H1 (cell line): ENCODE measurements around the gene CRACDL. TPM values are rescaled to one million over a fixed set of nuclear protein-coding genes. Genes with fewer than 3 reads are reported as not detected.

ENCODE experiments used
- CTCF ChIA-PET: fragments of 300-600 bp; sonication (Branson Sonifier 250); formaldehyde crosslinking; loops from one replicate; lab custom pipeline; 2021; ENCODE audit not compliant: partially characterized antibody; lab: Charles Lee
- POLR2A ChIA-PET: fragments of 300-600 bp; sonication (Branson Sonifier 250); formaldehyde crosslinking; loops from one replicate; lab custom pipeline; 2021; ENCODE audit warnings: inconsistent platforms; ENCODE audit not compliant: partially characterized antibody; lab: Charles Lee
- DNase-seq, 2 experiments: peaks; one replicate each; pipeline versions ENCODE4 v3.0.0 to v3.0.0-alpha.2; 2010 to 2022; ENCODE audit warnings: low spot score in 2 of 2, low read depth in 1 of 2, mixed read lengths in 1 of 2
- FAIRE-seq: peaks from 2 replicates; lab custom pipeline; 2011; peaks lifted over from hg19 to GRCh38; lab: Jason Lieb, UNC
- H2AFZ ChIP-seq: 2 replicates; pipeline ENCODE4 v1.8.1; 2012; ENCODE audit warnings: low read length, inconsistent platforms
- H2AK5ac ChIP-seq: 2 replicates; pipeline ENCODE4 v1.6.1; 2013; ENCODE audit warnings: low read depth, low read length
- H2BK120ac ChIP-seq: replicated peaks from 2 replicates; pipeline ENCODE3; 2013; ENCODE audit warnings: low read depth, low read length, inconsistent platforms
- H2BK12ac ChIP-seq: 2 replicates; pipeline ENCODE4 v1.6.1; 2013; ENCODE audit warnings: low read depth, low read length
- H2BK15ac ChIP-seq: 2 replicates; pipeline ENCODE4 v1.6.1; 2013; ENCODE audit warnings: low read length
- H2BK20ac ChIP-seq: 2 replicates; pipeline ENCODE4 v1.6.1; 2013; ENCODE audit warnings: low read length
- H2BK5ac ChIP-seq: 2 replicates; pipeline ENCODE4 v1.6.1; 2013; ENCODE audit warnings: low read depth, low read length
- H3K14ac ChIP-seq: 2 replicates; pipeline ENCODE4 v1.6.1; 2013; ENCODE audit warnings: inconsistent platforms; ENCODE audit not compliant: insufficient read length
- H3K18ac ChIP-seq: 2 replicates; pipeline ENCODE4 v1.6.1; 2013; ENCODE audit warnings: low read length; ENCODE audit errors: extremely low read depth
- H3K23ac ChIP-seq: 2 replicates; pipeline ENCODE4 v1.6.1; 2013; ENCODE audit warnings: inconsistent platforms; ENCODE audit not compliant: insufficient read length
- H3K23me2 ChIP-seq: 2 replicates; pipeline ENCODE4 v1.6.1; 2013; ENCODE audit warnings: low read depth, low read length
- H3K27ac ChIP-seq: 2 replicates; pipeline ENCODE4 v1.6.1; 2011; ENCODE audit warnings: low read depth, low read length, inconsistent platforms
- H3K27me3 ChIP-seq, 4 experiments: replicated peaks in 1 of 4; 1 replicate in 1 of 4; 2 replicates in 3 of 4; pipeline versions ENCODE4 v1.6.1 to v1.8.1; 2011 to 2013; ENCODE audit warnings: low read length in 3 of 4, mild to moderate bottlenecking in 3 of 4, inconsistent platforms in 2 of 4, mixed read lengths in 2 of 4, moderate library complexity in 1 of 4; ENCODE audit not compliant: control insufficient read depth in 3 of 4, insufficient read depth in 3 of 4; ENCODE audit errors: extremely low read depth in 1 of 4
- H3K36me3 ChIP-seq, 4 experiments: 2 replicates each; pipeline versions ENCODE4 v1.6.1 to v1.8.1; 2011 to 2013; ENCODE audit warnings: mild to moderate bottlenecking in 4 of 4, low read length in 3 of 4, moderate library complexity in 2 of 4, control low read depth in 1 of 4, inconsistent platforms in 1 of 4; ENCODE audit not compliant: insufficient read depth in 4 of 4, control insufficient read depth in 2 of 4
- H3K4ac ChIP-seq: replicated peaks from 2 replicates; pipeline ENCODE3; 2013; ENCODE audit warnings: low read length, low read depth, mixed read lengths, inconsistent platforms; ENCODE audit not compliant: insufficient read length
- H3K4me1 ChIP-seq, 4 experiments: replicated peaks in 1 of 4; 1 replicate in 1 of 4; 2 replicates in 3 of 4; pipeline versions ENCODE4 v1.6.1 to v1.8.1; 2011 to 2013; ENCODE audit warnings: low read length in 3 of 4, inconsistent platforms in 2 of 4, mixed read lengths in 1 of 4; ENCODE audit not compliant: insufficient read depth in 4 of 4, control insufficient read depth in 3 of 4
- H3K4me2 ChIP-seq, 2 experiments: 2 replicates each; pipeline versions ENCODE4 v1.6.1 to v1.8.1; 2011 to 2013; ENCODE audit warnings: low read depth in 2 of 2, low read length in 2 of 2, control low read depth in 1 of 2, inconsistent platforms in 1 of 2, mild to moderate bottlenecking in 1 of 2; ENCODE audit not compliant: insufficient read depth in 1 of 2
- H3K4me3 ChIP-seq, 4 experiments: fragments of 200-600, 300-600 bp in 1 of 4; sonication (generic), shearing (Covaris generic), sonication (Bioruptor Twin) in 1 of 4; 2 replicates each; pipeline versions ENCODE4 v1.5.1 to v1.8.1; 2011 to 2016; ENCODE audit warnings: low read length in 4 of 4, low read depth in 3 of 4, control low read depth in 2 of 4, inconsistent platforms in 2 of 4, mild to moderate bottlenecking in 2 of 4, mixed read lengths in 1 of 4, moderate library complexity in 1 of 4; ENCODE audit not compliant: insufficient read depth in 2 of 4; ENCODE audit errors: extremely low read depth in 1 of 4
- H3K56ac ChIP-seq: replicated peaks from 2 replicates; pipeline ENCODE3; 2013; ENCODE audit warnings: low read depth, mild to moderate bottlenecking, mixed read lengths, low read length, inconsistent platforms; ENCODE audit not compliant: insufficient read length
- H3K79me1 ChIP-seq: 2 replicates; pipeline ENCODE4 v1.6.1; 2013; ENCODE audit warnings: low read depth, low read length, control low read depth
- H3K79me2 ChIP-seq, 2 experiments: 2 replicates each; pipeline versions ENCODE4 v1.6.1 to v1.8.1; 2012 to 2013; ENCODE audit warnings: low read length in 2 of 2, mild to moderate bottlenecking in 2 of 2, inconsistent platforms in 1 of 2; ENCODE audit not compliant: insufficient read depth in 2 of 2, control insufficient read depth in 1 of 2
- H3K9ac ChIP-seq, 4 experiments: replicated peaks in 1 of 4; 1 replicate in 1 of 4; 2 replicates in 3 of 4; pipeline versions ENCODE4 v1.6.1 to v1.8.1; 2011 to 2013; ENCODE audit warnings: low read depth in 3 of 4, low read length in 3 of 4, control low read depth in 2 of 4, mild to moderate bottlenecking in 2 of 4, moderate library complexity in 2 of 4, inconsistent platforms in 1 of 4; ENCODE audit errors: extremely low read depth in 1 of 4
- H3K9me3 ChIP-seq, 2 experiments: 2 replicates each; pipeline versions ENCODE4 v1.6.1 to v1.8.1; 2012 to 2013; ENCODE audit warnings: mild to moderate bottlenecking in 2 of 2, moderate library complexity in 2 of 2, control low read depth in 1 of 2, inconsistent platforms in 1 of 2, low read depth in 1 of 2, low read length in 1 of 2, mixed read lengths in 1 of 2; ENCODE audit not compliant: insufficient read depth in 2 of 2
- H4K20me1 ChIP-seq, 2 experiments: replicated peaks in 1 of 2; 2 replicates each; pipeline versions ENCODE3 to v1.8.1; 2011 to 2013; ENCODE audit warnings: inconsistent platforms in 2 of 2, low read length in 2 of 2, mild to moderate bottlenecking in 1 of 2; ENCODE audit not compliant: insufficient read depth in 2 of 2, control insufficient read depth in 1 of 2
- H4K5ac ChIP-seq: 2 replicates; pipeline ENCODE4 v1.6.1; 2013; ENCODE audit warnings: low read length, low read depth, mixed read lengths, inconsistent platforms; ENCODE audit not compliant: insufficient read length
- H4K8ac ChIP-seq: 2 replicates; pipeline ENCODE4 v1.8.0; 2013; ENCODE audit warnings: mild to moderate bottlenecking, moderate library complexity, low read length, inconsistent platforms; ENCODE audit not compliant: insufficient read depth; ENCODE audit errors: extremely low read depth
- H4K91ac ChIP-seq: replicated peaks from 2 replicates; pipeline ENCODE3; 2013; ENCODE audit warnings: low read length, mixed read lengths, inconsistent platforms; ENCODE audit not compliant: insufficient read length
- RNF2 ChIP-seq: fragments of 200-900, 300-1000 bp; sonication (generic); IDR thresholded peaks from 2 replicates; pipeline ENCODE4 v1.7.1; 2016; ENCODE audit warnings: borderline replicate concordance, low read depth, mild to moderate bottlenecking, antibody characterized with exemption, low read length; ENCODE audit not compliant: poor library complexity, severe bottlenecking; ENCODE audit errors: missing control alignments
- SAP30 ChIP-seq: fragments of 300-600 bp; sonication (generic); IDR thresholded peaks from 2 replicates; pipeline ENCODE4 v1.7.1; 2012; ENCODE audit warnings: low read length, moderate library complexity, mild to moderate bottlenecking, inconsistent platforms; ENCODE audit not compliant: insufficient read depth, insufficient replicate concordance
- WGBS, 2 experiments: shearing (Covaris generic) in 1 of 2; methylation state at CpG; one replicate each; pipeline versions ENCODE4 v1.1.6 to v1.1.7; 2013 to 2015; ENCODE audit warnings: low lambda C conversion rate in 2 of 2, mixed read lengths in 2 of 2, inconsistent platforms in 1 of 2, low coverage in 1 of 2, missing lambda C conversion rate in 1 of 2; ENCODE audit not compliant: insufficient replicate concordance in 2 of 2, insufficient coverage in 1 of 2, insufficient read length in 1 of 2; ENCODE audit errors: extremely low coverage in 1 of 2, missing lambda C conversion rate in 1 of 2; 5-methylcytosine and 5-hydroxymethylcytosine counted together
- polyA plus RNA-seq, 7 experiments: library from polyadenylated mRNA; depleted of rRNA in 3 of 7; stranded (reverse) in 5 of 7; unstranded in 2 of 7; fragments of >200 nt in 5 of 7; fragments of 200-250 nt in 2 of 7; gene quantifications; 1 replicate in 5 of 7; 2 replicates in 1 of 7; 4 replicates in 1 of 7; pipeline versions ENCODE4 v1.2.1 to v1.2.3, GENCODE V29; 2011 to 2013; ENCODE audit warnings: missing spikeins in 2 of 7, mixed read lengths in 2 of 7
- total RNA-seq: library from RNA; stranded (reverse); fragmentation: NEBNext Ultra II Directional; extraction: Animal tissue kit (Norgen Biotek cat#: 25700); gene quantifications from 2 replicates; pipeline ENCODE4 v1.2.1, GENCODE V29; 2021

The CRACDL gene
- total and polyA plus RNA-seq, 2 of the 8 experiments (the other 6 are each of a cell fraction or from before 2014, with no cell fraction given), result 0.07 to 0.38 TPM

DNA sequence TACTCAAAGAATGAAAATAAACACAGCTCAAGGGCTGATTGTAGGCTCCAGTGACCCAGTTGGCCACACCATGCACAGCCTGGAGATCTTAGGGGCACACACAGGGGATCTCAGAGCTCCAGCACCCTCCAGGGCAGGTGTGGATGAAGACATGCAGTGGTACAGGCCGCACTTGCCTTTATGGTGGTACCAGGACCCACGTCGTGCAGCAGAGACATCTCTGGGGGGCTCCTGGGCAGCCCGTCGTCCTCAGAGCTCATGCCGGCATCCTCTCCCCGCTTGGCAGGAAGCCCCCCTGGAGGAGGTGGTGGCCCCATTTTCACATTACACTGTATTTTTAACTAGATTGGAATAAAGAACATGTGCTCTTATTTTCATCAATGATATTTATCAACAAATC is 103.9 kb downstream of the CRACDL start:
- Histone ChIP-seq H3K79me2 (no peaks in the 10 kb centered on the region), H3K4me1 (peaks cover 0 to 2% (median 0%) of the 10 kb centered on the region in 4 experiments; a peak in 1 of 7 replicates), H2BK20ac (no peak overlapping the region), H3K56ac (no peak overlapping the region), H2BK15ac (no peak overlapping the region), H2AK5ac (no peak overlapping the region), H4K5ac (no peak overlapping the region), H2BK120ac (no peak overlapping the region), H2AFZ (no peak overlapping the region), H3K18ac (no peak overlapping the region), H4K20me1 (no peaks in the 10 kb centered on the region), H4K91ac (no peak overlapping the region), H3K4ac (no peak overlapping the region), H3K14ac (no peak overlapping the region), H3K27me3 (no peaks in the 10 kb centered on the region; a peak in 1 of 7 replicates), H3K23ac (no peak overlapping the region), H3K9ac (no peak overlapping the region), H4K8ac (no peak overlapping the region), H2BK5ac (no peak overlapping the region), H3K4me2 (no peak overlapping the region), H3K27ac (no peak overlapping the region), H3K9me3 (no peaks in the 10 kb centered on the region), H3K23me2 (no peaks in the 10 kb centered on the region), H3K36me3 (no peaks in the 10 kb centered on the region), H3K79me1 (no peaks in the 10 kb centered on the region), H2BK12ac (no peak overlapping the region), H3K4me3 (no peak overlapping the region)
- DNase-seq (no peak), FAIRE-seq (no peak)
- CTCF ChIA-PET, result interaction anchor here (0.6 to 2.6 kb wide), 7 partner anchors 11 to 562 kb away, joined by 3 to 8 read pairs (median 3); no protein-coding TSS in a partner anchor
- 93% methylated on average over 7 of the region's 7 CpGs; no CpG with 5 or more reads in 1 of the 2 experiments for WGBS, 2 experiments
- POLR2A ChIA-PET, result no interaction called here
- TF ChIP-seq SAP30 (no peak), RNF2 (no peak)
